GM06990 (cell line): ENCODE measurements around the gene RCAN3.
"Not testable (repeated sequence)": the region's sequence is repeated elsewhere in the genome, so short reads cannot be mapped to it uniquely, and the experiment has no call there.

ENCODE experiments used
- DNase-seq: peaks from one replicate; pipeline ENCODE4 v3.0.0-alpha.2; 2011; ENCODE audit not compliant: insufficient read length; ENCODE audit errors: extremely low read depth
- H3K27me3 ChIP-seq: replicated peaks from 2 replicates; pipeline ENCODE4 v1.6.0; 2011; ENCODE audit warnings: low read length; ENCODE audit not compliant: control insufficient read depth, insufficient read depth
- H3K36me3 ChIP-seq: 2 replicates; pipeline ENCODE4 v1.5.1; 2011; ENCODE audit warnings: low read length; ENCODE audit not compliant: control insufficient read depth, insufficient read depth
- H3K4me3 ChIP-seq: replicated peaks from 2 replicates; pipeline ENCODE4 v1.5.1; 2011; ENCODE audit warnings: low read depth, mild to moderate bottlenecking, control low read depth, low read length
- CTCF ChIP-seq: IDR thresholded peaks from 2 replicates; pipeline ENCODE4 v1.5.1; 2011; ENCODE audit warnings: low read length, control low read depth, mild to moderate bottlenecking, inconsistent platforms; ENCODE audit not compliant: insufficient read depth, poor library complexity, severe bottlenecking

The RCAN3 gene

GRCh38 chr1:24507405-24507804, 4.8 kb downstream of the RCAN3 start:
- no peaks in the 10 kb centered on the region; the same call in 1 of the 2 replicates for H3K27me3 ChIP-seq
- TF ChIP-seq CTCF: no peak
- no peak for DNase-seq
- H3K36me3 ChIP-seq: no peaks in the 10 kb centered on the region
- H3K4me3 ChIP-seq: no peak overlapping the region

GRCh38 chr1:24508911-24509310, 6.3 kb downstream of the RCAN3 start:
- Histone ChIP-seq H3K36me3 (no peaks in the 10 kb centered on the region), H3K4me3 (no peak overlapping the region), H3K27me3 (no peaks in the 10 kb centered on the region; the same call in 1 of the 2 replicates)
- TF ChIP-seq CTCF: no peak
- no peak for DNase-seq

GRCh38 chr1:24513706-24514105, 11.1 kb downstream of the RCAN3 start:
- H3K36me3 ChIP-seq: no peaks in the 10 kb centered on the region
- H3K27me3 ChIP-seq: no peaks in the 10 kb centered on the region
- TF ChIP-seq CTCF: no peak
- no peak overlapping the region for H3K4me3 ChIP-seq
- DNase-seq: no peak

- DNase-seq: no peak
- TF ChIP-seq CTCF: no peak
- no peaks in the 10 kb centered on the region for H3K36me3 ChIP-seq
- H3K4me3 ChIP-seq: no peak overlapping the region
- H3K27me3 ChIP-seq: no peaks in the 10 kb centered on the region
Measured at GRCh38 chr1:24514946-24515345, 12.3 kb downstream of the RCAN3 start.

- not testable (repeated sequence) for H3K4me3 ChIP-seq, DNase-seq, H3K36me3 ChIP-seq, H3K27me3 ChIP-seq
Measured at GRCh38 chr1:24515671-24516209, 13.1 kb downstream of the RCAN3 start.

GRCh38 chr1:24516506-24516905, 13.9 kb downstream of the RCAN3 start:
- DNase-seq: no peak
- Histone ChIP-seq H3K27me3 (no peaks in the 10 kb centered on the region), H3K36me3 (no peaks in the 10 kb centered on the region), H3K4me3 (no peak overlapping the region)
- TF ChIP-seq CTCF: no peak
